ENCODE measurements around the gene ATOH7. TPM values are rescaled to one million over a fixed set of nuclear protein-coding genes. Genes with fewer than 3 reads are reported as not detected.

Gene ATOH7
- polyA plus RNA-seq, 1 donor (not counting 4 experiments of a cell fraction or from before 2014, with no cell fraction given) = not detected

GRCh38 chr10:68238371-68238770, 6.5 kb upstream of the ATOH7 start:
- FAIRE-seq (no peak), DNase-seq (ENCODE audit: low read depth, low spot score) (no peak)
- Histone ChIP-seq H3K36me3 (ENCODE audit: control insufficient read depth in 2 of 2, extremely low read depth in 1 of 2, insufficient read depth in 2 of 2, low read length in 2 of 2) (no peaks in the 10 kb centered on the region), H3K79me2 (ENCODE audit: control insufficient read depth, insufficient read depth, low read length) (no peaks in the 10 kb centered on the region), H3K9ac (ENCODE audit: control insufficient read depth, extremely low read depth, insufficient read depth, low read length) (no peak overlapping the region), H3K27ac (ENCODE audit: control insufficient read depth, insufficient read depth, low read length) (no peak overlapping the region), H3K4me2 (ENCODE audit: control insufficient read depth, extremely low read depth, insufficient read depth, low read depth, low read length) (no peak overlapping the region), H2AFZ (ENCODE audit: control insufficient read depth, low read length) (no peak overlapping the region), H4K20me1 (ENCODE audit: control insufficient read depth, extremely low read depth, insufficient read depth, low read length) (no peaks in the 10 kb centered on the region), H3K27me3 (ENCODE audit: control insufficient read depth, extremely low read depth, insufficient read depth, low read length) (no peaks in the 10 kb centered on the region), H3K9me1 (ENCODE audit: control insufficient read depth, extremely low read depth, insufficient read depth, low read length) (no peaks in the 10 kb centered on the region), H3K4me3 (ENCODE audit: control insufficient read depth in 2 of 3, extremely low read depth in 1 of 3, insufficient read depth in 2 of 3, low read depth in 1 of 3, low read length in 3 of 3) (no peak overlapping the region), H3K9me3 (ENCODE audit: control insufficient read depth, low read depth, low read length) (no peaks in the 10 kb centered on the region), H3K4me1 (ENCODE audit: control insufficient read depth, extremely low read depth, insufficient read depth, low read length) (peaks cover 4% of the 10 kb centered on the region)
- TF ChIP-seq EZH2 (IDR thresholded peaks at IDR 0.05; ENCODE audit: low read length) (no peak), CTCF (optimal IDR thresholded peaks at IDR 0.05 in 1 of 3, IDR thresholded peaks at IDR 0.05 in 1 of 3, conservative IDR thresholded peaks at IDR 0.05 in 1 of 3; ENCODE audit: extremely low read depth in 1 of 3, insufficient read depth in 2 of 3, low read length in 3 of 3) (no peak)
- dilution Hi-C loops (cut with MboI; ENCODE audit: extremely low pct_ligation_motif_present, low sequenced_read_pairs) = no loop called here

GRCh38 chr10:68237173-68237572, 5.3 kb upstream of the ATOH7 start:
- Histone ChIP-seq H2AFZ (ENCODE audit: control insufficient read depth, low read length) (no peak overlapping the region), H3K4me1 (ENCODE audit: control insufficient read depth, extremely low read depth, insufficient read depth, low read length) (peaks cover 4% of the 10 kb centered on the region), H3K27me3 (ENCODE audit: control insufficient read depth, extremely low read depth, insufficient read depth, low read length) (no peaks in the 10 kb centered on the region), H3K9ac (ENCODE audit: control insufficient read depth, extremely low read depth, insufficient read depth, low read length) (no peak overlapping the region), H3K9me1 (ENCODE audit: control insufficient read depth, extremely low read depth, insufficient read depth, low read length) (no peaks in the 10 kb centered on the region), H3K79me2 (ENCODE audit: control insufficient read depth, insufficient read depth, low read length) (no peaks in the 10 kb centered on the region), H3K4me3 (ENCODE audit: control insufficient read depth in 2 of 3, extremely low read depth in 1 of 3, insufficient read depth in 2 of 3, low read depth in 1 of 3, low read length in 3 of 3) (no peak overlapping the region), H3K27ac (ENCODE audit: control insufficient read depth, insufficient read depth, low read length) (no peak overlapping the region), H4K20me1 (ENCODE audit: control insufficient read depth, extremely low read depth, insufficient read depth, low read length) (no peaks in the 10 kb centered on the region), H3K9me3 (ENCODE audit: control insufficient read depth, low read depth, low read length) (no peaks in the 10 kb centered on the region), H3K4me2 (ENCODE audit: control insufficient read depth, extremely low read depth, insufficient read depth, low read depth, low read length) (no peak overlapping the region), H3K36me3 (ENCODE audit: control insufficient read depth in 2 of 2, extremely low read depth in 1 of 2, insufficient read depth in 2 of 2, low read length in 2 of 2) (no peaks in the 10 kb centered on the region)
- dilution Hi-C loops (cut with MboI; ENCODE audit: extremely low pct_ligation_motif_present, low sequenced_read_pairs) = no loop called here
- DNase-seq (ENCODE audit: low read depth, low spot score) (no peak), FAIRE-seq (no peak)
- TF ChIP-seq CTCF (optimal IDR thresholded peaks at IDR 0.05 in 1 of 3, IDR thresholded peaks at IDR 0.05 in 1 of 3, conservative IDR thresholded peaks at IDR 0.05 in 1 of 3; ENCODE audit: extremely low read depth in 1 of 3, insufficient read depth in 2 of 3, low read length in 3 of 3) = no peak
- TF ChIP-seq EZH2 (IDR thresholded peaks at IDR 0.05; ENCODE audit: low read length) = no peak

Data from keratinocyte (primary cell).